ENCODE measurements around the gene MTA1.

Gene MTA1

GRCh38 chr14:105461903-105462302, 42.3 kb downstream of the MTA1 start:
- DNase-seq: no peak
- Histone ChIP-seq H3K4me3 (ENCODE audit: control insufficient read depth in 1 of 7, extremely low read depth in 1 of 7, insufficient read depth in 4 of 7, low read depth in 2 of 7, low read length in 6 of 7) (no peak overlapping the region), H3K4me1 (ENCODE audit: control extremely low read depth in 1 of 4, control insufficient read depth in 4 of 4, insufficient read depth in 4 of 4, low read length in 3 of 4) (no peaks in the 10 kb centered on the region), H3K36me3 (ENCODE audit: control insufficient read depth in 4 of 4, insufficient read depth in 4 of 4, low read length in 3 of 4) (peaks cover 7 to 76% (median 57%) of the 10 kb centered on the region in 4 experiments), H3K9me3 (ENCODE audit: control extremely low read depth in 1 of 5, control insufficient read depth in 4 of 5, insufficient read depth in 2 of 5, low read depth in 1 of 5, low read length in 4 of 5) (no peaks in the 10 kb centered on the region), H3K27ac (ENCODE audit: insufficient read depth in 1 of 2, low read depth in 1 of 2, low read length in 2 of 2, poor library complexity in 1 of 2, severe bottlenecking in 2 of 2) (no peak overlapping the region), H3K27me3 (replicated peaks in 2 of 5; ENCODE audit: control insufficient read depth in 4 of 5, insufficient read depth in 5 of 5, low read length in 4 of 5) (no peaks in the 10 kb centered on the region)
- ChIA-PET CTCF (no interaction called here), POLR2A (no interaction called here)
- WGBS (ENCODE audit: insufficient coverage): 95% methylated on average over 18 of the region's 18 CpGs

GRCh38 chr14:105464501-105464900, 44.9 kb downstream of the MTA1 start:
- ChIA-PET CTCF (no interaction called here), POLR2A (no interaction called here)
- 92% methylated on average over 26 of the region's 33 CpGs for WGBS (ENCODE audit: insufficient coverage)
- H3K36me3 ChIP-seq (ENCODE audit: control insufficient read depth in 4 of 4, insufficient read depth in 4 of 4, low read length in 3 of 4): peaks cover 7 to 89% (median 63%) of the 10 kb centered on the region in 4 experiments
- H3K4me1 ChIP-seq (ENCODE audit: control extremely low read depth in 1 of 4, control insufficient read depth in 4 of 4, insufficient read depth in 4 of 4, low read length in 3 of 4): peaks cover 0 to 3% (median 1%) of the 10 kb centered on the region in 4 experiments
- DNase-seq: no peak
- H3K27ac ChIP-seq (ENCODE audit: insufficient read depth in 1 of 2, low read depth in 1 of 2, low read length in 2 of 2, poor library complexity in 1 of 2, severe bottlenecking in 2 of 2): no peak overlapping the region
- no peaks in the 10 kb centered on the region for H3K27me3 ChIP-seq (replicated peaks in 2 of 5; ENCODE audit: control insufficient read depth in 4 of 5, insufficient read depth in 5 of 5, low read length in 4 of 5)
- H3K4me3 ChIP-seq (ENCODE audit: control insufficient read depth in 1 of 7, extremely low read depth in 1 of 7, insufficient read depth in 4 of 7, low read depth in 2 of 7, low read length in 6 of 7): no peak overlapping the region
- no peaks in the 10 kb centered on the region for H3K9me3 ChIP-seq (ENCODE audit: control extremely low read depth in 1 of 5, control insufficient read depth in 4 of 5, insufficient read depth in 2 of 5, low read depth in 1 of 5, low read length in 4 of 5)

GRCh38 chr14:105465209-105466031, 45.8 kb downstream of the MTA1 start:
- CTCF ChIA-PET: no interaction called here
- no peak for DNase-seq
- Histone ChIP-seq H3K27ac (ENCODE audit: insufficient read depth in 1 of 2, low read depth in 1 of 2, low read length in 2 of 2, poor library complexity in 1 of 2, severe bottlenecking in 2 of 2) (no peak overlapping the region), H3K4me1 (ENCODE audit: control extremely low read depth in 1 of 4, control insufficient read depth in 4 of 4, insufficient read depth in 4 of 4, low read length in 3 of 4) (peaks cover 0 to 7% (median 2%) of the 10 kb centered on the region in 4 experiments), H3K9me3 (ENCODE audit: control extremely low read depth in 1 of 5, control insufficient read depth in 4 of 5, insufficient read depth in 2 of 5, low read depth in 1 of 5, low read length in 4 of 5) (no peaks in the 10 kb centered on the region), H3K4me3 (ENCODE audit: control insufficient read depth in 1 of 7, extremely low read depth in 1 of 7, insufficient read depth in 4 of 7, low read depth in 2 of 7, low read length in 6 of 7) (no peak overlapping the region), H3K27me3 (replicated peaks in 2 of 5; ENCODE audit: control insufficient read depth in 4 of 5, insufficient read depth in 5 of 5, low read length in 4 of 5) (no peaks in the 10 kb centered on the region), H3K36me3 (ENCODE audit: control insufficient read depth in 4 of 4, insufficient read depth in 4 of 4, low read length in 3 of 4) (peaks cover 7 to 92% (median 64%) of the 10 kb centered on the region in 4 experiments)
- POLR2A ChIA-PET: no interaction called here
- 98% methylated on average over 20 of the region's 20 CpGs for WGBS (ENCODE audit: insufficient coverage)

GRCh38 chr14:105466531-105467248, 47.1 kb downstream of the MTA1 start:
- no peak overlapping the region for H3K27ac ChIP-seq (ENCODE audit: insufficient read depth in 1 of 2, low read depth in 1 of 2, low read length in 2 of 2, poor library complexity in 1 of 2, severe bottlenecking in 2 of 2)
- H3K4me3 ChIP-seq (ENCODE audit: control insufficient read depth in 1 of 7, extremely low read depth in 1 of 7, insufficient read depth in 4 of 7, low read depth in 2 of 7, low read length in 6 of 7): no peak overlapping the region
- H3K27me3 ChIP-seq (replicated peaks in 2 of 5; ENCODE audit: control insufficient read depth in 4 of 5, insufficient read depth in 5 of 5, low read length in 4 of 5): no peaks in the 10 kb centered on the region
- no peaks in the 10 kb centered on the region for H3K9me3 ChIP-seq (ENCODE audit: control extremely low read depth in 1 of 5, control insufficient read depth in 4 of 5, insufficient read depth in 2 of 5, low read depth in 1 of 5, low read length in 4 of 5)
- WGBS (ENCODE audit: insufficient coverage): 95% methylated on average over 27 of the region's 53 CpGs
- POLR2A ChIA-PET: no interaction called here
- H3K4me1 ChIP-seq (ENCODE audit: control extremely low read depth in 1 of 4, control insufficient read depth in 4 of 4, insufficient read depth in 4 of 4, low read length in 3 of 4): peaks cover 0 to 7% (median 2%) of the 10 kb centered on the region in 4 experiments
- no peak for DNase-seq
- CTCF ChIA-PET: interaction anchor here (0.9 to 7.6 kb wide), 3 partner anchors 17 to 62 kb away, joined by 3 to 77 read pairs (median 3); partner anchors contain the start of gene CRIP1
- peaks cover 7 to 87% (median 54%) of the 10 kb centered on the region in 4 experiments for H3K36me3 ChIP-seq (ENCODE audit: control insufficient read depth in 4 of 4, insufficient read depth in 4 of 4, low read length in 3 of 4)

GRCh38 chr14:105467249-105467941, 47.8 kb downstream of the MTA1 start:
- H3K4me1 ChIP-seq (ENCODE audit: control extremely low read depth in 1 of 4, control insufficient read depth in 4 of 4, insufficient read depth in 4 of 4, low read length in 3 of 4): peaks cover 0 to 7% (median 2%) of the 10 kb centered on the region in 4 experiments

GRCh38 chr14:105467942-105468471, 48.4 kb downstream of the MTA1 start:
- peaks cover 0 to 10% (median 2%) of the 10 kb centered on the region in 4 experiments for H3K4me1 ChIP-seq (ENCODE audit: control extremely low read depth in 1 of 4, control insufficient read depth in 4 of 4, insufficient read depth in 4 of 4, low read length in 3 of 4)
- no peak overlapping the region for H3K4me3 ChIP-seq (ENCODE audit: control insufficient read depth in 1 of 7, extremely low read depth in 1 of 7, insufficient read depth in 4 of 7, low read depth in 2 of 7, low read length in 6 of 7)
- H3K27me3 ChIP-seq (replicated peaks in 2 of 5; ENCODE audit: control insufficient read depth in 4 of 5, insufficient read depth in 5 of 5, low read length in 4 of 5): peaks cover 0 to 6% (median 0%) of the 10 kb centered on the region in 5 experiments
- H3K27ac ChIP-seq (ENCODE audit: insufficient read depth in 1 of 2, low read depth in 1 of 2, low read length in 2 of 2, poor library complexity in 1 of 2, severe bottlenecking in 2 of 2): no peak overlapping the region
- ChIA-PET CTCF (interaction anchor here (0.9 to 7.6 kb wide), 6 partner anchors 11 to 60 kb away, joined by 3 to 77 read pairs (median 3); partner anchors contain the start of gene CRIP1), POLR2A (no interaction called here)
- no peak for DNase-seq
- H3K9me3 ChIP-seq (ENCODE audit: control extremely low read depth in 1 of 5, control insufficient read depth in 4 of 5, insufficient read depth in 2 of 5, low read depth in 1 of 5, low read length in 4 of 5): no peaks in the 10 kb centered on the region
- WGBS (ENCODE audit: insufficient coverage): 96% methylated on average over 22 of the region's 22 CpGs
- peaks cover 3 to 78% (median 49%) of the 10 kb centered on the region in 4 experiments for H3K36me3 ChIP-seq (ENCODE audit: control insufficient read depth in 4 of 4, insufficient read depth in 4 of 4, low read length in 3 of 4)

More at GRCh38 chr14:105467249-105467941, 47.8 kb downstream of the MTA1 start:
- DNase-seq: no peak
- Histone ChIP-seq H3K4me3 (ENCODE audit: control insufficient read depth in 1 of 7, extremely low read depth in 1 of 7, insufficient read depth in 4 of 7, low read depth in 2 of 7, low read length in 6 of 7) (no peak overlapping the region), H3K36me3 (ENCODE audit: control insufficient read depth in 4 of 4, insufficient read depth in 4 of 4, low read length in 3 of 4) (peaks cover 3 to 82% (median 52%) of the 10 kb centered on the region in 4 experiments), H3K9me3 (ENCODE audit: control extremely low read depth in 1 of 5, control insufficient read depth in 4 of 5, insufficient read depth in 2 of 5, low read depth in 1 of 5, low read length in 4 of 5) (no peaks in the 10 kb centered on the region), H3K27me3 (replicated peaks in 2 of 5; ENCODE audit: control insufficient read depth in 4 of 5, insufficient read depth in 5 of 5, low read length in 4 of 5) (no peaks in the 10 kb centered on the region), H3K27ac (ENCODE audit: insufficient read depth in 1 of 2, low read depth in 1 of 2, low read length in 2 of 2, poor library complexity in 1 of 2, severe bottlenecking in 2 of 2) (no peak overlapping the region)
- ChIA-PET POLR2A (no interaction called here), CTCF (interaction anchor here (0.9 to 7.6 kb wide), 4 partner anchors 11 to 61 kb away, joined by 3 to 77 read pairs (median 3); partner anchors contain the start of gene CRIP1)
- WGBS (ENCODE audit: insufficient coverage): 96% methylated on average over 18 of the region's 20 CpGs

All from common myeloid progenitor, CD34-positive (primary cell).